Astrocyte (in vitro differentiated cells and primary cell): ENCODE results near the gene MYOF. TPM values are rescaled to one million over a fixed set of nuclear protein-coding genes. Genes with fewer than 3 reads are reported as not detected.
A peak's percentile ranks its signal among the peaks of the same experiment; 100 is the strongest.

ENCODE experiments used
- DNase-seq: peaks from one replicate; pipeline ENCODE4 v3.0.0-alpha.2; 2010; ENCODE audit warnings: low read depth
- FAIRE-seq: peaks from 2 replicates; lab custom pipeline; 2011; peaks lifted over from hg19 to GRCh38; lab: Jason Lieb, UNC
- H2AFZ ChIP-seq: 2 replicates; pipeline ENCODE4 v1.6.0; 2012; ENCODE audit warnings: low read depth, low read length, inconsistent platforms
- H3K27ac ChIP-seq: 2 replicates; pipeline ENCODE4 v1.5.1; 2011; ENCODE audit warnings: low read depth, low read length, inconsistent platforms
- H3K27me3 ChIP-seq: 2 replicates; pipeline ENCODE4 v1.6.0; 2011; ENCODE audit warnings: low read length, inconsistent platforms; ENCODE audit not compliant: insufficient read depth
- H3K36me3 ChIP-seq: 2 replicates; pipeline ENCODE4 v1.5.1; 2011; ENCODE audit warnings: low read length, inconsistent platforms; ENCODE audit not compliant: insufficient read depth
- H3K4me1 ChIP-seq: 2 replicates; pipeline ENCODE4 v1.5.1; 2011; ENCODE audit warnings: low read length, inconsistent platforms; ENCODE audit not compliant: insufficient read depth
- H3K4me2 ChIP-seq: 2 replicates; pipeline ENCODE4 v1.6.0; 2012; ENCODE audit warnings: low read length, inconsistent platforms
- H3K4me3 ChIP-seq: 2 replicates; pipeline ENCODE4 v1.5.1; 2011; ENCODE audit warnings: low read depth, mild to moderate bottlenecking, low read length, inconsistent platforms; ENCODE audit not compliant: insufficient read depth
- H3K79me2 ChIP-seq: 2 replicates; pipeline ENCODE4 v1.6.0; 2012; ENCODE audit warnings: mild to moderate bottlenecking, low read length, inconsistent platforms; ENCODE audit not compliant: insufficient read depth
- H3K9ac ChIP-seq: 2 replicates; pipeline ENCODE4 v1.6.0; 2012; ENCODE audit warnings: mild to moderate bottlenecking, low read length, inconsistent platforms
- H3K9me3 ChIP-seq: 2 replicates; pipeline ENCODE4 v1.5.1; 2012; ENCODE audit warnings: low read depth, mild to moderate bottlenecking, low read length, inconsistent platforms; ENCODE audit not compliant: insufficient read depth
- H4K20me1 ChIP-seq: 2 replicates; pipeline ENCODE4 v1.6.0; 2012; ENCODE audit warnings: low read length, inconsistent platforms; ENCODE audit not compliant: insufficient read depth
- H3K27ac Mint-ChIP-seq: one replicate; pipeline ENCODE4 v1.8.0; 2021; ENCODE audit warnings: mild to moderate bottlenecking, mixed read lengths; ENCODE audit not compliant: unreplicated experiment
- H3K27me3 Mint-ChIP-seq: one replicate; pipeline ENCODE4 v1.8.0; 2021; ENCODE audit warnings: low read depth, mixed read lengths; ENCODE audit not compliant: unreplicated experiment
- H3K36me3 Mint-ChIP-seq: one replicate; pipeline ENCODE4 v1.8.0; 2021; ENCODE audit warnings: low read depth, mixed read lengths; ENCODE audit not compliant: unreplicated experiment
- H3K4me1 Mint-ChIP-seq: one replicate; pipeline ENCODE4 v1.8.0; 2021; ENCODE audit warnings: low read depth, mixed read lengths; ENCODE audit not compliant: unreplicated experiment
- H3K4me3 Mint-ChIP-seq: one replicate; pipeline ENCODE4 v1.8.0; 2021; ENCODE audit warnings: mild to moderate bottlenecking, moderate library complexity, mixed read lengths; ENCODE audit not compliant: unreplicated experiment
- H3K9me3 Mint-ChIP-seq: one replicate; pipeline ENCODE4 v1.8.0; 2021; ENCODE audit warnings: mild to moderate bottlenecking, mixed read lengths; ENCODE audit not compliant: unreplicated experiment
- EZH2 ChIP-seq: IDR thresholded peaks from 2 replicates; pipeline ENCODE4 v1.6.1; 2012; ENCODE audit warnings: mild to moderate bottlenecking, low read length, inconsistent platforms; ENCODE audit not compliant: insufficient read depth
- total RNA-seq: library from RNA; stranded (reverse); gene quantifications from 2 replicates; pipeline ENCODE4 v1.2.1, GENCODE V29; 2021
- TF ChIP-seq, protein P1 (sequence below): IDR thresholded peaks from 2 replicates; pipeline ENCODE4 v1.5.1; 2011; ENCODE audit warnings: low read depth, mild to moderate bottlenecking, inconsistent platforms, low read length, moderate library complexity; ENCODE audit not compliant: insufficient read depth

The MYOF gene
- total RNA-seq, 1 donor from 2014 or later, result 306 TPM

DNA sequence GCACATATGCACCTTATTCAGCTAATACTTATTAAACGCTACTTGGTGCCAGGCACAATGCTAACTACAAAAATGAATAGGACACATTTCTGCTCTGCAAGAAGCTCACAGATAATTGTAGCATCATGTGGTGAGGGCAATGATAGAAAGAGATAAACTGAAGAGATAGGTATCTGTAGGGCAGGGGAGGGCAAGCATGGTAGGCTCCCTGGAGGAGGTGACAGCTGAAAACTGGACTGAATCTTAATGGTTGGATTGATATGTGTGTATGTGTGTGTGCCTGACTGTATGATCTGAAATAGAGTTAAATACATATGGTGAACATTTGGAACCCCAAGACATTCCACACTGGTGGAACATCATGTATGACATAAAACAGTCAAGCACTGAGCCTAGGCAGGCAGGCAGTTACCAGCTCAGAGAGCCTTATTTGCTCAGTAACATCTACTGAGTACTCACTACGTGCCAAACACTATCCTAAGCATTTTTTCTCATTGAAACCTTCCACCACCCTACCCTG is 9.5 kb upstream of the MYOF start:
- H3K27me3 Mint-ChIP-seq, result no peaks in the 10 kb centered on the region
- H3K4me1 Mint-ChIP-seq, result peaks cover 10% of the 10 kb centered on the region
- no peak overlapping the region for H3K27ac Mint-ChIP-seq
- no peaks in the 10 kb centered on the region for H3K36me3 ChIP-seq
- DNase-seq, result no peak
- peaks cover 2% of the 10 kb centered on the region for H3K36me3 Mint-ChIP-seq
- H3K27ac ChIP-seq, result no peak overlapping the region
- no peaks in the 10 kb centered on the region for H3K9me3 Mint-ChIP-seq
- H4K20me1 ChIP-seq, result no peaks in the 10 kb centered on the region
- no peak overlapping the region for H2AFZ ChIP-seq
- no peak overlapping the region for H3K4me3 Mint-ChIP-seq
- H3K4me3 ChIP-seq, result no peak overlapping the region
- TF ChIP-seq EZH2, result no peak
- TF ChIP-seq, protein P1, sequence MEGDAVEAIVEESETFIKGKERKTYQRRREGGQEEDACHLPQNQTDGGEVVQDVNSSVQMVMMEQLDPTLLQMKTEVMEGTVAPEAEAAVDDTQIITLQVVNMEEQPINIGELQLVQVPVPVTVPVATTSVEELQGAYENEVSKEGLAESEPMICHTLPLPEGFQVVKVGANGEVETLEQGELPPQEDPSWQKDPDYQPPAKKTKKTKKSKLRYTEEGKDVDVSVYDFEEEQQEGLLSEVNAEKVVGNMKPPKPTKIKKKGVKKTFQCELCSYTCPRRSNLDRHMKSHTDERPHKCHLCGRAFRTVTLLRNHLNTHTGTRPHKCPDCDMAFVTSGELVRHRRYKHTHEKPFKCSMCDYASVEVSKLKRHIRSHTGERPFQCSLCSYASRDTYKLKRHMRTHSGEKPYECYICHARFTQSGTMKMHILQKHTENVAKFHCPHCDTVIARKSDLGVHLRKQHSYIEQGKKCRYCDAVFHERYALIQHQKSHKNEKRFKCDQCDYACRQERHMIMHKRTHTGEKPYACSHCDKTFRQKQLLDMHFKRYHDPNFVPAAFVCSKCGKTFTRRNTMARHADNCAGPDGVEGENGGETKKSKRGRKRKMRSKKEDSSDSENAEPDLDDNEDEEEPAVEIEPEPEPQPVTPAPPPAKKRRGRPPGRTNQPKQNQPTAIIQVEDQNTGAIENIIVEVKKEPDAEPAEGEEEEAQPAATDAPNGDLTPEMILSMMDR, result no peak
- no peak overlapping the region for H3K9ac ChIP-seq
- no peak for FAIRE-seq
- H3K27me3 ChIP-seq, result no peaks in the 10 kb centered on the region
- peaks cover 4% of the 10 kb centered on the region for H3K4me1 ChIP-seq
- H3K9me3 ChIP-seq, result no peaks in the 10 kb centered on the region
- no peak overlapping the region for H3K4me2 ChIP-seq
- H3K79me2 ChIP-seq, result peaks cover under 1% of the 10 kb centered on the region

DNA sequence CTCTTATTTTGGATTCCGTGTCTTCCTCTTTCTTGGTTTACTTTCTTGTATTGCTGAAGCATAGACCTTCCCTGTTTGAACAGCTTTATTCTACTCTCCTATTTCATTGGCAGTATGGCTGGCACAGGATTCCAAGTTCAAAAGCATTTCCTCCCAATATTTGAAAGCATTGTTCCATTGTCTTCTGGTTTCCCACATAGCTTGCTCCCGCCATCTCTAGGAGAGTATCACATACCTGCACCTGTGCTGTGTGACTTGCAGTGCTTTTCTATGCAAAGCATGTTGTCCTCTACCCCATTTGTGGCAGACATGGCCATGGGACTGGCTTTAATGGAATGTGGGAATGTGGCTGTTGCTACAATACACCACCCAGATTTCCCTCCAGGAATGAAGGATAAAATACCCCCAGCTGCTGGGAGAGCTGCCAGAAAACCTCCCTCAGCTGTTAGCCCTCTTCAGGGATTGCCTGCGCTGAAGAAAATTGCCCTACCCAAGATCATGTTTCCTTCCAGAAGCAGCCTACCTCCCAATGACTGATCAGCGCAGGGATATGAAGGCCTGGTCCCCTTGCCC is 6.9 kb upstream of the MYOF start:
- no peak for FAIRE-seq
- no peaks in the 10 kb centered on the region for H3K9me3 Mint-ChIP-seq

More for the DNA sequence above, 6.9 kb upstream of the MYOF start:
- no peak overlapping the region for H3K4me3 ChIP-seq
- Mint-ChIP-seq H3K36me3 (peaks cover 2% of the 10 kb centered on the region), H3K27ac (no peak overlapping the region), H3K27me3 (no peaks in the 10 kb centered on the region), H3K4me1 (peaks cover 9% of the 10 kb centered on the region), H3K4me3 (no peak overlapping the region)
- no peaks in the 10 kb centered on the region for H3K27me3 ChIP-seq
- H4K20me1 ChIP-seq, result no peaks in the 10 kb centered on the region
- peak overlapping the region; percentile 3 for H3K27ac ChIP-seq
- H3K79me2 ChIP-seq, result no peaks in the 10 kb centered on the region
- no peak overlapping the region for H3K4me2 ChIP-seq
- H3K36me3 ChIP-seq, result no peaks in the 10 kb centered on the region
- DNase-seq, result no peak
- H3K4me1 ChIP-seq, result no peaks in the 10 kb centered on the region
- H2AFZ ChIP-seq, result no peak overlapping the region
- no peaks in the 10 kb centered on the region for H3K9me3 ChIP-seq
- no peak overlapping the region for H3K9ac ChIP-seq
- TF ChIP-seq EZH2, result no peak
- TF ChIP-seq, protein P1, result no peak
